Stimulated activated naive B cell treated with anti-CD40 and anti-IgM and Interleukin-4, amounts not matched to agents 10 μg/mL and 1 μg/mL and 100 μg/mL, for 72 hours (primary cell): ENCODE measurements around the gene RPS14.

Experiments used
- ATAC-seq, 2 donors: fragments of 150-1000 bp; cut with Tn5 transposase; replicated peaks; 2 replicates each; pipeline ENCODE4 v1.10.0; 2021; ENCODE audit warnings: moderate library complexity in 1 of 2
- DNase-seq: peaks from one replicate; pipeline ENCODE4 v3.0.0; 2021
- H3K27ac Mint-ChIP-seq: one replicate; pipeline ENCODE4 v1.8.0; 2022; ENCODE audit warnings: mild to moderate bottlenecking, mixed read lengths
- H3K27me3 Mint-ChIP-seq, 2 donors: one replicate each; pipeline ENCODE4 v1.8.0; 2022; ENCODE audit warnings: mixed read lengths in 2 of 2
- H3K36me3 Mint-ChIP-seq, 2 donors: one replicate each; pipeline ENCODE4 v1.8.0; 2022; ENCODE audit warnings: mixed read lengths in 2 of 2, mild to moderate bottlenecking in 1 of 2
- H3K4me1 Mint-ChIP-seq, 2 donors: one replicate each; pipeline ENCODE4 v1.8.0; 2022; ENCODE audit warnings: mixed read lengths in 2 of 2, mild to moderate bottlenecking in 1 of 2
- H3K4me3 Mint-ChIP-seq, 2 donors: one replicate each; pipeline ENCODE4 v1.8.0; 2022; ENCODE audit warnings: mild to moderate bottlenecking in 2 of 2, mixed read lengths in 2 of 2, moderate library complexity in 1 of 2
- H3K9me3 Mint-ChIP-seq, 2 donors: one replicate each; pipeline ENCODE4 v1.8.0; 2022; ENCODE audit warnings: mixed read lengths in 2 of 2, mild to moderate bottlenecking in 1 of 2

Gene RPS14

DNA sequence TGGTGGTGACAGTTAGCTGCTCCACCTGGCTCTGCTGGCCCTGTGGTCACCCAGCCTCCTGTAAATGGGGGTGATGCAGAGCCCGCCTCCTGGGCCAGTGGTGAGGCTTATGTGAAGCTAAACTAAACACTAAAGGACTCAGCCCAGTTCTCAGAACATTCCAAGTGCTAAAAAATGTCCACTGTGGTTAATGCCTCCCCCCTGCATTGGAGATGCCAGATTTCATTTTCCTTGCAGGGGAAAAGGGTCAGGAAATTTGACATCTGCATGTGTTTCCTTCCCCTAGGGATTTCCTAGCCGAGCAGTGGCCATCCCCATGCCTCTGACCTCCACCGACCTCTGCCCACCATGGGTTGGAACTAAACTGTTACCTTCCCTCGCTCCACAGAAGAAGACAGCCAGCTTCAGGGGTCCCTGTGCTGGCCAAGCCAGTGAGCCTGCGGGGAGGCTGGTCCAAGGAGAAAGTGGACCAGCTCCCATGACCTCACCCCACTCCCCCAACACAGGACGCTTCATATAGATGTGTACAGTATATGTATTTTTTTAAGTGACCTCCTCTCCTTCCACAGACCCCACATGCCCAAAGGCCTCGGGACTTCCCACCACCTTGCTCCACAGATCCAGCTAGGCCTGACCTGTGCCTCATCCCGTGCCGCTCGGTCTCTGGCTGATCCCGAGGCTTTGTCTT lies 49.9 kb downstream of the RPS14 start:
- Mint-ChIP-seq H3K4me3 (peak overlapping the region; percentile 66 to 70), H3K27ac (peak overlapping the region; percentile 98), H3K27me3 (peaks cover 0 to 6% of the 10 kb centered on the region in 2 donors), H3K9me3 (no peaks in the 10 kb centered on the region), H3K36me3 (peaks cover 54 to 81% of the 10 kb centered on the region in 2 donors), H3K4me1 (peaks cover 49 to 62% of the 10 kb centered on the region in 2 donors)
- DNase-seq (peak; percentile 49), ATAC-seq (peak; percentile 23 to 33)

DNA sequence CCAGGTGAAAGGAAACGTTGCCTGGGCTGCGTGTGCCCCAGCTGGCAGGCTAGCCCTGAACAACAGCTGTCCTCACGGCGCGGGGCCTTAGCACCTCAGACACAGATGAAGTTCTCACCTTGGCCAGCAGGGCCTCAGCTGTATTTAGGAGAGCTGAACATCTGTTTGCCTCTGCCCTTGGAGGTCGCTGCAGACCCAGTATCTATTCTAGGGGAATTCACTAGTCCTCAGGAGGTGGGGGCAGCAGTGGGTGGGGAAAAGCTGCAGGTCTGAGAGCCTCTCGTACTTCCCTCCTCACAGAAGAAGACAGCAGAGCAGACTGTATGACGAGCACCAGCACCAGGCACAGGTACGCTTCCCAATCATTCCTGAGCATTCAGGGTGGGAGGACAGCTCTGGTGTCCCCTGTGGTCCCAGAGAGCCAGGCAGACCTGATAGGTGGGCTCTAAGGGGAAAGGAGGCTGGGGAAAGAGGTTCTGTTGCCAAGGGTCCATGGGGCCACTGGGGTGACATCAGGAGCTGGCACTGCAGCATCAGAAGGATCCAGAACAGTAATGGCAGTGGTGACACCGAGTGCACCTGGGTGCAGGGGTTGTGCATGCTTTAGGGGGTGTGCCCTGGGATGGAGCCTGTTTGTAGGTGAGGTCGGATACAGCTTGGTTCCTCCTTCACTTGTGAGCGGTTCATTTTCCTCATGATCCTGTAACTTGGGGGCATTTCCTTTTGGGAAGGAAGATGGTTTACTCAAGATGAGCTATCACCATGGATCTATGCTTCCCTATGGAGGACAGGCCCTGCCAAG lies 50.6 kb downstream of the RPS14 start:
- Mint-ChIP-seq H3K9me3 (no peaks in the 10 kb centered on the region), H3K36me3 (peaks cover 54 to 74% of the 10 kb centered on the region in 2 donors), H3K27ac (peak overlapping the region; percentile 98), H3K4me1 (peaks cover 46 to 63% of the 10 kb centered on the region in 2 donors), H3K4me3 (peak overlapping the region; percentile 66 to 77), H3K27me3 (peaks cover 0 to 6% of the 10 kb centered on the region in 2 donors)
- peak; percentile 67 to 72 for ATAC-seq
- DNase-seq, result peak; percentile 80

DNA sequence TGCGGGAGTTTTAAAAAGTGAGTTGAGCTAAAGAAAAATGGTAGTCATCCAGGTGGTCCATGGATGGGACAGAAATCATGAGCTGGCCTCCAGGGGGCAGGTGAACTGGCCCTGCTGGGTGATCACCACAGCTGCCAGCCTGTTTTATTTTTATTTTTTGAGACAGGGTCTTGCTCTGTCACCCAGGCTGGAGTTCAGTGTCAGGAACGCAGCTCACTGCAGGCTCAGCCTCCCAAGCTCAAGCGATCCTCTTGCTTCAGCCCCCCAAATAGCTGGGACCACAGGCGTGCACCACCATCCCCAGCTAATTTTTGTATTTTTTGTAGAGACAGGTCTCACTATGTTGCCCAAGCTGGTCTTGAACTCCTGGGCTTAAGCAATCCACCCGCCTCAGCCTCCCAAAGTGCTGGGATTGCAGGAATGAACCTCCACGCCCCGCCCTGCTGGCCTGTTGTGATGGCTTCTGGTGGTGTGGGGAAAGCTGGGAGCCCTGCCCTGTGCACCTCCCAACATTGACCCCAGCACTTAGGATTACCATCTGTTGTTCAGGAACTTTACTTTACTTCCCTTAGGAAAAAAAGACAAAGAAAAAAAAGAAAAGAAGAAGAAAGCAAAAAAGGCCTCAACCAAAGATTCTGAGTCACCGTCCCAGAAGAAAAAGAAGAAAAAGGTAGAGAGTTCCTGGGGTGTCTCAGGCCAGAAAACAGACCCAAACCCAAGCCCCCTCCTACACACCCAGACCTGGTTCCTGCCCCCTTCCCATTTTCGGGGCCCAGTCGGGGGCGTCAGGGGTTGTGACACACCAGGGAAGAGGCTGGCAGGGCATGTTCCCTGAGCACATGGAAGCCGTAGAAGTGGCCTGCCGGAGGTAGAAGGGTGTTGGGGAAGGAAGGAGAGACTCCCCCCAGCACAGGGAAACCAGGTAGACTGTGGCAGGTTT lies 51.5 kb downstream of the RPS14 start:
- ATAC-seq, result peak; percentile 0
- peaks cover 0 to 6% of the 10 kb centered on the region in 2 donors for H3K27me3 Mint-ChIP-seq
- H3K27ac Mint-ChIP-seq, result peak overlapping the region; percentile 98
- H3K9me3 Mint-ChIP-seq, result no peaks in the 10 kb centered on the region
- DNase-seq, result no peak
- H3K4me1 Mint-ChIP-seq, result peaks cover 48 to 71% of the 10 kb centered on the region in 2 donors
- H3K4me3 Mint-ChIP-seq, result peak overlapping the region; percentile 66 to 77
- H3K36me3 Mint-ChIP-seq, result peaks cover 58 to 74% of the 10 kb centered on the region in 2 donors

DNA sequence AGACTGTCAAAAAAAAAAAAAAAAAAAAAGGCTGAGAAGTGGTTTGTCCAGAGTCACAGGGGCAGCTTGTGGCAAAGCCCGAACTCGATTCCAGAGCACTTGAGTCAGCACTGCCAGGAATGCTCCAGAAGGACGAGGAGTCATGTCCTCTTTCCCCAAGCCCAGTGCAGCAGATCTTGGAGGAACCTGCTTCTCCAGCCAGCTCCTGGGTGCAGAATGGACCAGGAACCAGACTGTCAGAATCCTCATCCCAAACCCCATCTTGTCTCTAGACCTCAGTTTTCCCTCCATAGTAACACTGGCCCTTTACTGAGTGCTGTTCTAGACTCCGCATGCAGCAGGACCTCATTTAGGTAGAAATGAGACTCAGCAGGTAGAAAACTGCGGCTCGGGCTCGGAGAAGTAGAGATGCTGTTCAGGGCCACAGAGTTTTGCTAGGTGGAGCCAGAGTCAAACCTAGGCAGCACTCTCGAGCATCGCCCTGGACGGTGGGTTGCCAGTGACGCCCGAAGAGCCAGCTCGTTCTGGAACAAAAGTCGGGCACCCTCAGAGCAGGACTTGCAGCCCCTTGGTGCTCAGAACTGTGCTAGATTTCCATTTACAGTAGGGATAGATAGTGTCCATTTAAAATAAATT lies 52.3 kb downstream of the RPS14 start:
- H3K27me3 Mint-ChIP-seq, result peaks cover 0 to 6% of the 10 kb centered on the region in 2 donors
- H3K36me3 Mint-ChIP-seq, result peaks cover 52 to 67% of the 10 kb centered on the region in 2 donors
- DNase-seq (no peak), ATAC-seq (no peak)
- peak overlapping the region; percentile 98 for H3K27ac Mint-ChIP-seq
- H3K9me3 Mint-ChIP-seq, result no peaks in the 10 kb centered on the region
- H3K4me3 Mint-ChIP-seq, result peak overlapping the region in 1 of 2 donors; percentile 61
- peaks cover 45 to 64% of the 10 kb centered on the region in 2 donors for H3K4me1 Mint-ChIP-seq

DNA sequence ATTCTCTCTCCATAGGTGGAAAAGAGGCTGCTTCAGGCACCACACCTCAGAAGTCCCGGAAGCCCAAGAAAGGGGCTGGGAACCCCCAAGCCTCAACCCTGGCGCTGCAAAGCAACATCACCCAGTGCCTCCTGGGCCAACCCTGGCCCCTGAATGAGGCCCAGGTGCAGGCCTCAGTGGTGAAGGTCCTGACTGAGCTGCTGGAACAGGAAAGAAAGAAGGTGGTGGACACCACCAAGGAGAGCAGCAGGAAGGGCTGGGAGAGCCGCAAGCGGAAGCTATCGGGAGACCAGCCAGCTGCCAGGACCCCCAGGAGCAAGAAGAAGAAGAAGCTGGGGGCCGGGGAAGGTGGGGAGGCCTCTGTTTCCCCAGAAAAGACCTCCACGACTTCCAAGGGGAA lies 53.3 kb downstream of the RPS14 start:
- Mint-ChIP-seq H3K4me1 (peaks cover 37 to 62% of the 10 kb centered on the region in 2 donors), H3K4me3 (peak overlapping the region in 1 of 2 donors; percentile 42), H3K27me3 (peaks cover 0 to 6% of the 10 kb centered on the region in 2 donors), H3K9me3 (no peaks in the 10 kb centered on the region), H3K36me3 (peaks cover 47 to 64% of the 10 kb centered on the region in 2 donors), H3K27ac (peak overlapping the region; percentile 90)
- no peak for DNase-seq
- ATAC-seq, result no peak

DNA sequence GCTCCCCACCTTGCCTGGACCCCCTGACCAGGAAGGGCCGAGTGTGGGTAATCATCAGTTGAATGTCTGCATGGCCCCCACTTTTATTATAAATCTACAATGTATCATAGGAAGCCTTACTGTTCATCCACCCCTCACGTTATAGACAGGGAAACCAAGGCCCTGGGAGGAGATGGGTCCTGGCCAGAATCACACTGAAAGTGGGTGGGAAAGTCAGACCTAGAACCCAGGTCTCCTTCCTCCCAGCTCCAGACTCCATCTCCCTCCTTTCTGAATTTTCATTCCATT lies 53.9 kb downstream of the RPS14 start:
- DNase-seq (no peak), ATAC-seq (no peak)
- no peak overlapping the region for H3K4me3 Mint-ChIP-seq
- peaks cover 34 to 55% of the 10 kb centered on the region in 2 donors for H3K4me1 Mint-ChIP-seq
- H3K27me3 Mint-ChIP-seq, result peaks cover 0 to 6% of the 10 kb centered on the region in 2 donors
- peaks cover 43 to 64% of the 10 kb centered on the region in 2 donors for H3K36me3 Mint-ChIP-seq
- peak overlapping the region; percentile 90 for H3K27ac Mint-ChIP-seq
- no peaks in the 10 kb centered on the region for H3K9me3 Mint-ChIP-seq

DNA sequence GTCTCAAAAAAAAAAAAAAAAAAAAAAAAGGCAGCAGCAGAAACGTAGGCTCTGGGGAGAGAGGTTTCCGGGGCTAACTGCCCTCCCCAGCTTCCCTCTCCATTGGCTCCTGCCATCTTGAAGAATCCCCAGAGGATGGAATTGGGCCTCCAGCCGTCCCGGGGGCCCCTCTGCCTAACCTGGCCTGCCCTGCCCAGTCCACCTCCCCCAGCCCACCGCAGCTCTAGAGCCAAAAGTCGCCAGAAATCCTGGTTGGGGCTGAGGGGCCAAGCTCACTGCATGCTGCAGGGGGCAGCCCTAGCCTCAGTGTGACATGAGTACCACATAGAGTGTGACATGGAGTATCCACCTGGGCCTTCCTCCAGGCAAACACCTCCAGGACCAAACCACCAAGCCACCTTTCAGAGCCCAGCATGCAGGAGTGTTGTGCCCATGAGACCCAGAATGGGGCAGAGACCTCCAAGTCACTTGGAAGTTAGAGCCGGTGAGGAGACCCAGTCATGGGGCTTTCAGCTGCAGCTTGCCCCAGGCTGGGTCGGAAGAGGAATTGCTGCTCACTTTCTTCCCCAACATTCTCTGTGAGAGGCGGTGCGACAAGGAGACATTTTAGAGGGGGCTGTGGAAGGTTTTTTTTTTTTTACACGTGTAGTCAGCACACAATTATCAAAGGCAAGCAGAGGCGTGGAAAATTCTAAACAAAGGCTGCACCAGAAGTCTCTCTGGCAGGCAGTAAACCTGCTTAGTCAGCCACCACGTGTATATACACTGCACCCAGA lies 54.4 kb downstream of the RPS14 start:
- Mint-ChIP-seq H3K4me1 (peaks cover 29 to 50% of the 10 kb centered on the region in 2 donors), H3K4me3 (no peak overlapping the region), H3K27me3 (peaks cover 0 to 2% of the 10 kb centered on the region in 2 donors), H3K36me3 (peaks cover 40 to 64% of the 10 kb centered on the region in 2 donors), H3K27ac (peak overlapping the region; percentile 76), H3K9me3 (no peaks in the 10 kb centered on the region)
- DNase-seq, result no peak
- ATAC-seq, result no peak

DNA sequence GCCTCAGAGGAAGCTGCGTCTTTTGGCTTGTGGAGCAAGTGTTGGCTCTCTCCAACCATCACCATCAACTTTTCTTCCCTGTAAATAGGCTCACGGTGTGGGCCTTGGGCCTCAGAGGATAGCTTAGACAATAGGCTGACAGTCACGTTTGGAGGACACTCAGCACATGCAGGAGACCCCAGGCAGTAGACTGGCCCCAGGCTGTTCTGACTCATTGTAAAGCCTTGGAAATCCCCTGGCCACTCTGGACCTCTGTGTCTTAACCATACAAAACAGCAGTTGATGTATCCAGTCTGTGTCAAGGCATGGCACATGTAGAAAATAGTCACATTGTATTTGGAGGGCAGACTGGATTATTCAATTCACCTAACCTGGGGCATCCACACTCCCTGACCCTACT lies 55.4 kb downstream of the RPS14 start:
- Mint-ChIP-seq H3K4me1 (peaks cover 23 to 40% of the 10 kb centered on the region in 2 donors), H3K9me3 (no peaks in the 10 kb centered on the region), H3K27ac (peak overlapping the region; percentile 5), H3K27me3 (no peaks in the 10 kb centered on the region), H3K4me3 (no peak overlapping the region), H3K36me3 (peaks cover 39 to 65% of the 10 kb centered on the region in 2 donors)
- DNase-seq (peak; percentile 14), ATAC-seq (peak; percentile 19 to 23)

DNA sequence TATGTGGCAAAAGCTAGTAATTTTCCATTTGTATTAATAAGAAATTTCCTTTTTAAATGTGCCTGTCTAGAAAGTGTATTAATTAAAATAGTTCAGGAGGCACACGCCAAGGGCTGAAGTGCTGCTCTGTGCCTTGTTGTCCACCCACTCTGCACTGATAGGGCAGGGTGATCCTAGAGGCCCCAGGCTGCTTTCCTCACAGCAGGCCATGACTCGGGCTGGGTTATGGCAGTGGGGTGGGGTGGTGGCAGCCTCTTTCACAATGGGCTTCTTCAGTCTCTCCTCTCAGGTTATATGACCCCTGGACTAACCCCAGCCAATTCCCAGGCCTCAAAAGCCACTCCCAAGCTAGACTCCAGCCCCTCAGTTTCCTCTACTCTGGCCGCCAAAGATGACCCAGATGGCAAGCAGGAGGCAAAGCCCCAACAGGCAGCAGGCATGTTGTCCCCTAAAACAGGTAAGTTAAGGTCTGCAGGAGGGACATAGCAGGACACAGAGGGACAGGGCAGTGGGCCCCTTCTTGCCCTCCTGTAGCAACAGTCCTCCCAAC lies 56.4 kb downstream of the RPS14 start:
- H3K27ac Mint-ChIP-seq, result peak overlapping the region; percentile 85
- ATAC-seq, result no peak
- no peaks in the 10 kb centered on the region for H3K9me3 Mint-ChIP-seq
- H3K27me3 Mint-ChIP-seq, result no peaks in the 10 kb centered on the region
- peaks cover 31 to 56% of the 10 kb centered on the region in 2 donors for H3K36me3 Mint-ChIP-seq
- peaks cover 16 to 31% of the 10 kb centered on the region in 2 donors for H3K4me1 Mint-ChIP-seq
- no peak overlapping the region for H3K4me3 Mint-ChIP-seq
- no peak for DNase-seq

DNA sequence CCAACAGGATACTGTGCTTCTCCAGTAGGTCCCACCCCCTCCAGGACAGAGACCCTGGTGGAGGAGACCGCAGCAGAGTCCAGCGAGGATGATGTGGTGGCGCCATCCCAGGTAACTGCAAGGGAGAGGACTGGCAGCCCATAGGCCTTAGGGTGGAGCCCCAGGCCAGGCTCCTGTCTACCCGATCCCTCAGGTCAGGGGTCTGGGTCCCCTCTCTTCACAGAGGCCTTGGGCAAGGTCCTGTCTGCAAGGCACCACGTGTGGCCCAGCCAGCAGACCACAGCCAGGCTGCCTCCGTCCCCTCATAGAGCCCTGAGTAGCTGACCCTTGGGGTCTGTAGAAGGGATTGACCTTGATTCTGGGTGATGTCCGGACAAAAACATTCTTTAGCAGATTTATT lies 56.9 kb downstream of the RPS14 start:
- peaks cover 33 to 57% of the 10 kb centered on the region in 2 donors for H3K36me3 Mint-ChIP-seq
- no peaks in the 10 kb centered on the region for H3K9me3 Mint-ChIP-seq
- no peaks in the 10 kb centered on the region for H3K27me3 Mint-ChIP-seq
- H3K27ac Mint-ChIP-seq, result peak overlapping the region; percentile 51
- H3K4me3 Mint-ChIP-seq, result no peak overlapping the region
- ATAC-seq (no peak), DNase-seq (no peak)
- H3K4me1 Mint-ChIP-seq, result peaks cover 14 to 28% of the 10 kb centered on the region in 2 donors
